H1 (cell line): ENCODE measurements around the gene TMC6. TPM values are rescaled to one million over a fixed set of nuclear protein-coding genes. Genes with fewer than 3 reads are reported as not detected.

ENCODE experiments used
- CTCF ChIA-PET: fragments of 300-600 bp; sonication (Branson Sonifier 250); formaldehyde crosslinking; loops from one replicate; lab custom pipeline; 2021; ENCODE audit not compliant: partially characterized antibody; lab: Charles Lee
- POLR2A ChIA-PET: fragments of 300-600 bp; sonication (Branson Sonifier 250); formaldehyde crosslinking; loops from one replicate; lab custom pipeline; 2021; ENCODE audit warnings: inconsistent platforms; ENCODE audit not compliant: partially characterized antibody; lab: Charles Lee
- DNase-seq, 2 experiments: peaks; one replicate each; pipeline versions ENCODE4 v3.0.0 to v3.0.0-alpha.2; 2010 to 2022; ENCODE audit warnings: low spot score in 2 of 2, low read depth in 1 of 2, mixed read lengths in 1 of 2
- FAIRE-seq: peaks from 2 replicates; lab custom pipeline; 2011; peaks lifted over from hg19 to GRCh38; lab: Jason Lieb, UNC
- H2AFZ ChIP-seq: 2 replicates; pipeline ENCODE4 v1.8.1; 2012; ENCODE audit warnings: low read length, inconsistent platforms
- H2AK5ac ChIP-seq: 2 replicates; pipeline ENCODE4 v1.6.1; 2013; ENCODE audit warnings: low read depth, low read length
- H2BK120ac ChIP-seq: replicated peaks from 2 replicates; pipeline ENCODE3; 2013; ENCODE audit warnings: low read depth, low read length, inconsistent platforms
- H2BK12ac ChIP-seq: 2 replicates; pipeline ENCODE4 v1.6.1; 2013; ENCODE audit warnings: low read depth, low read length
- H2BK15ac ChIP-seq: 2 replicates; pipeline ENCODE4 v1.6.1; 2013; ENCODE audit warnings: low read length
- H2BK20ac ChIP-seq: 2 replicates; pipeline ENCODE4 v1.6.1; 2013; ENCODE audit warnings: low read length
- H2BK5ac ChIP-seq: 2 replicates; pipeline ENCODE4 v1.6.1; 2013; ENCODE audit warnings: low read depth, low read length
- H3K14ac ChIP-seq: 2 replicates; pipeline ENCODE4 v1.6.1; 2013; ENCODE audit warnings: inconsistent platforms; ENCODE audit not compliant: insufficient read length
- H3K18ac ChIP-seq: 2 replicates; pipeline ENCODE4 v1.6.1; 2013; ENCODE audit warnings: low read length; ENCODE audit errors: extremely low read depth
- H3K23ac ChIP-seq: 2 replicates; pipeline ENCODE4 v1.6.1; 2013; ENCODE audit warnings: inconsistent platforms; ENCODE audit not compliant: insufficient read length
- H3K23me2 ChIP-seq: 2 replicates; pipeline ENCODE4 v1.6.1; 2013; ENCODE audit warnings: low read depth, low read length
- H3K27ac ChIP-seq: 2 replicates; pipeline ENCODE4 v1.6.1; 2011; ENCODE audit warnings: low read depth, low read length, inconsistent platforms
- H3K27me3 ChIP-seq, 4 experiments: replicated peaks in 1 of 4; 1 replicate in 1 of 4; 2 replicates in 3 of 4; pipeline versions ENCODE4 v1.6.1 to v1.8.1; 2011 to 2013; ENCODE audit warnings: low read length in 3 of 4, mild to moderate bottlenecking in 3 of 4, inconsistent platforms in 2 of 4, mixed read lengths in 2 of 4, moderate library complexity in 1 of 4; ENCODE audit not compliant: control insufficient read depth in 3 of 4, insufficient read depth in 3 of 4; ENCODE audit errors: extremely low read depth in 1 of 4
- H3K36me3 ChIP-seq, 4 experiments: 2 replicates each; pipeline versions ENCODE4 v1.6.1 to v1.8.1; 2011 to 2013; ENCODE audit warnings: mild to moderate bottlenecking in 4 of 4, low read length in 3 of 4, moderate library complexity in 2 of 4, control low read depth in 1 of 4, inconsistent platforms in 1 of 4; ENCODE audit not compliant: insufficient read depth in 4 of 4, control insufficient read depth in 2 of 4
- H3K4ac ChIP-seq: replicated peaks from 2 replicates; pipeline ENCODE3; 2013; ENCODE audit warnings: low read length, low read depth, mixed read lengths, inconsistent platforms; ENCODE audit not compliant: insufficient read length
- H3K4me1 ChIP-seq, 4 experiments: replicated peaks in 1 of 4; 1 replicate in 1 of 4; 2 replicates in 3 of 4; pipeline versions ENCODE4 v1.6.1 to v1.8.1; 2011 to 2013; ENCODE audit warnings: low read length in 3 of 4, inconsistent platforms in 2 of 4, mixed read lengths in 1 of 4; ENCODE audit not compliant: insufficient read depth in 4 of 4, control insufficient read depth in 3 of 4
- H3K4me2 ChIP-seq, 2 experiments: 2 replicates each; pipeline versions ENCODE4 v1.6.1 to v1.8.1; 2011 to 2013; ENCODE audit warnings: low read depth in 2 of 2, low read length in 2 of 2, control low read depth in 1 of 2, inconsistent platforms in 1 of 2, mild to moderate bottlenecking in 1 of 2; ENCODE audit not compliant: insufficient read depth in 1 of 2
- H3K4me3 ChIP-seq, 4 experiments: fragments of 200-600, 300-600 bp in 1 of 4; sonication (generic), shearing (Covaris generic), sonication (Bioruptor Twin) in 1 of 4; 2 replicates each; pipeline versions ENCODE4 v1.5.1 to v1.8.1; 2011 to 2016; ENCODE audit warnings: low read length in 4 of 4, low read depth in 3 of 4, control low read depth in 2 of 4, inconsistent platforms in 2 of 4, mild to moderate bottlenecking in 2 of 4, mixed read lengths in 1 of 4, moderate library complexity in 1 of 4; ENCODE audit not compliant: insufficient read depth in 2 of 4; ENCODE audit errors: extremely low read depth in 1 of 4
- H3K56ac ChIP-seq: replicated peaks from 2 replicates; pipeline ENCODE3; 2013; ENCODE audit warnings: low read depth, mild to moderate bottlenecking, mixed read lengths, low read length, inconsistent platforms; ENCODE audit not compliant: insufficient read length
- H3K79me1 ChIP-seq: 2 replicates; pipeline ENCODE4 v1.6.1; 2013; ENCODE audit warnings: low read depth, low read length, control low read depth
- H3K79me2 ChIP-seq, 2 experiments: 2 replicates each; pipeline versions ENCODE4 v1.6.1 to v1.8.1; 2012 to 2013; ENCODE audit warnings: low read length in 2 of 2, mild to moderate bottlenecking in 2 of 2, inconsistent platforms in 1 of 2; ENCODE audit not compliant: insufficient read depth in 2 of 2, control insufficient read depth in 1 of 2
- H3K9ac ChIP-seq, 4 experiments: replicated peaks in 1 of 4; 1 replicate in 1 of 4; 2 replicates in 3 of 4; pipeline versions ENCODE4 v1.6.1 to v1.8.1; 2011 to 2013; ENCODE audit warnings: low read depth in 3 of 4, low read length in 3 of 4, control low read depth in 2 of 4, mild to moderate bottlenecking in 2 of 4, moderate library complexity in 2 of 4, inconsistent platforms in 1 of 4; ENCODE audit errors: extremely low read depth in 1 of 4
- H3K9me3 ChIP-seq, 2 experiments: 2 replicates each; pipeline versions ENCODE4 v1.6.1 to v1.8.1; 2012 to 2013; ENCODE audit warnings: mild to moderate bottlenecking in 2 of 2, moderate library complexity in 2 of 2, control low read depth in 1 of 2, inconsistent platforms in 1 of 2, low read depth in 1 of 2, low read length in 1 of 2, mixed read lengths in 1 of 2; ENCODE audit not compliant: insufficient read depth in 2 of 2
- H4K20me1 ChIP-seq, 2 experiments: replicated peaks in 1 of 2; 2 replicates each; pipeline versions ENCODE3 to v1.8.1; 2011 to 2013; ENCODE audit warnings: inconsistent platforms in 2 of 2, low read length in 2 of 2, mild to moderate bottlenecking in 1 of 2; ENCODE audit not compliant: insufficient read depth in 2 of 2, control insufficient read depth in 1 of 2
- H4K5ac ChIP-seq: 2 replicates; pipeline ENCODE4 v1.6.1; 2013; ENCODE audit warnings: low read length, low read depth, mixed read lengths, inconsistent platforms; ENCODE audit not compliant: insufficient read length
- H4K8ac ChIP-seq: 2 replicates; pipeline ENCODE4 v1.8.0; 2013; ENCODE audit warnings: mild to moderate bottlenecking, moderate library complexity, low read length, inconsistent platforms; ENCODE audit not compliant: insufficient read depth; ENCODE audit errors: extremely low read depth
- H4K91ac ChIP-seq: replicated peaks from 2 replicates; pipeline ENCODE3; 2013; ENCODE audit warnings: low read length, mixed read lengths, inconsistent platforms; ENCODE audit not compliant: insufficient read length
- CBX8 ChIP-seq: fragments of 300-800, 300-1000 bp; sonication (generic); IDR thresholded peaks from 2 replicates; pipeline ENCODE4 v1.7.1; 2016; ENCODE audit warnings: low read depth, low read length, borderline replicate concordance
- CEBPB ChIP-seq: IDR thresholded peaks from 2 replicates; pipeline ENCODE4 v1.6.1; 2012; ENCODE audit warnings: low read depth, low read length
- EP300 ChIP-seq, 2 experiments: IDR thresholded peaks; 1 replicate in 1 of 2; 2 replicates in 1 of 2; pipeline ENCODE4 v1.6.1; 2011 to 2012; ENCODE audit warnings: low read depth in 2 of 2, low read length in 2 of 2, mild to moderate bottlenecking in 2 of 2, borderline replicate concordance in 1 of 2, inconsistent platforms in 1 of 2, moderate library complexity in 1 of 2
- GTF2F1 ChIP-seq: IDR thresholded peaks from 2 replicates; pipeline ENCODE4 v1.6.1; 2012; ENCODE audit warnings: low read depth, low read length, improper control_type of control experiment, borderline replicate concordance
- HDAC2 ChIP-seq, 2 experiments: fragments of 300-600 bp in 1 of 2; sonication (generic) in 1 of 2; IDR thresholded peaks; 2 replicates each; pipeline ENCODE4 v1.6.1; 2011 to 2012; ENCODE audit warnings: low read depth in 2 of 2, low read length in 2 of 2, mild to moderate bottlenecking in 2 of 2, moderate library complexity in 2 of 2, borderline replicate concordance in 1 of 2, inconsistent platforms in 1 of 2
- JUND ChIP-seq: IDR thresholded peaks from 2 replicates; pipeline ENCODE4 v1.6.1; 2011; ENCODE audit warnings: mild to moderate bottlenecking, improper control_type of control experiment, low read length
- NRF1 ChIP-seq: IDR thresholded peaks from 2 replicates; pipeline ENCODE4 v1.6.1; 2011; ENCODE audit warnings: mild to moderate bottlenecking, low read depth, low read length, improper control_type of control experiment
- POLR2AphosphoS5 ChIP-seq: IDR thresholded peaks from 2 replicates; pipeline ENCODE4 v1.6.1; 2011; ENCODE audit warnings: low read depth, low read length
- POU5F1 ChIP-seq: IDR thresholded peaks from 2 replicates; pipeline ENCODE4 v1.6.1; 2011; ENCODE audit warnings: low read depth, mild to moderate bottlenecking, low read length, moderate library complexity
- RNF2 ChIP-seq: fragments of 200-900, 300-1000 bp; sonication (generic); IDR thresholded peaks from 2 replicates; pipeline ENCODE4 v1.7.1; 2016; ENCODE audit warnings: borderline replicate concordance, low read depth, mild to moderate bottlenecking, antibody characterized with exemption, low read length; ENCODE audit not compliant: poor library complexity, severe bottlenecking; ENCODE audit errors: missing control alignments
- SP2 ChIP-seq: IDR thresholded peaks from 2 replicates; pipeline ENCODE4 v1.6.1; 2012; ENCODE audit warnings: mild to moderate bottlenecking, low read length, inconsistent platforms
- SP4 ChIP-seq: IDR thresholded peaks from 2 replicates; pipeline ENCODE4 v1.6.1; 2012; ENCODE audit warnings: low read length, inconsistent platforms
- TAF1 ChIP-seq: IDR thresholded peaks from 2 replicates; pipeline ENCODE4 v1.6.1; 2011; ENCODE audit warnings: mild to moderate bottlenecking, low read depth, low read length
- TAF7 ChIP-seq: optimal IDR thresholded peaks from 2 replicates; pipeline ENCODE3; 2011; ENCODE audit warnings: low read depth, mild to moderate bottlenecking, inconsistent platforms, low read length, moderate library complexity, borderline replicate concordance
- TCF12 ChIP-seq: IDR thresholded peaks from 2 replicates; pipeline ENCODE4 v1.6.1; 2011; ENCODE audit warnings: low read depth, mild to moderate bottlenecking, low read length
- WGBS, 2 experiments: shearing (Covaris generic) in 1 of 2; methylation state at CpG; one replicate each; pipeline versions ENCODE4 v1.1.6 to v1.1.7; 2013 to 2015; ENCODE audit warnings: low lambda C conversion rate in 2 of 2, mixed read lengths in 2 of 2, inconsistent platforms in 1 of 2, low coverage in 1 of 2, missing lambda C conversion rate in 1 of 2; ENCODE audit not compliant: insufficient replicate concordance in 2 of 2, insufficient coverage in 1 of 2, insufficient read length in 1 of 2; ENCODE audit errors: extremely low coverage in 1 of 2, missing lambda C conversion rate in 1 of 2; 5-methylcytosine and 5-hydroxymethylcytosine counted together
- polyA plus RNA-seq, 7 experiments: library from polyadenylated mRNA; depleted of rRNA in 3 of 7; stranded (reverse) in 5 of 7; unstranded in 2 of 7; fragments of >200 nt in 5 of 7; fragments of 200-250 nt in 2 of 7; gene quantifications; 1 replicate in 5 of 7; 2 replicates in 1 of 7; 4 replicates in 1 of 7; pipeline versions ENCODE4 v1.2.1 to v1.2.3, GENCODE V29; 2011 to 2013; ENCODE audit warnings: missing spikeins in 2 of 7, mixed read lengths in 2 of 7
- total RNA-seq: library from RNA; stranded (reverse); fragmentation: NEBNext Ultra II Directional; extraction: Animal tissue kit (Norgen Biotek cat#: 25700); gene quantifications from 2 replicates; pipeline ENCODE4 v1.2.1, GENCODE V29; 2021

The TMC6 gene
- total and polyA plus RNA-seq, 2 of the 8 experiments (the other 6 are each of a cell fraction or from before 2014, with no cell fraction given): 39.4 to 77.6 TPM

- Histone ChIP-seq H3K9ac (no peak overlapping the region), H4K91ac (no peak overlapping the region), H2BK120ac (no peak overlapping the region), H3K4me3 (no peak overlapping the region), H3K4ac (no peak overlapping the region), H3K9me3 (no peaks in the 10 kb centered on the region), H3K4me2 (no peak overlapping the region), H4K5ac (no peak overlapping the region), H3K79me2 (no peaks in the 10 kb centered on the region), H3K23me2 (no peaks in the 10 kb centered on the region), H2AFZ (no peak overlapping the region), H2BK20ac (no peak overlapping the region), H2BK12ac (no peak overlapping the region), H4K20me1 (peaks cover 0 to 4% of the 10 kb centered on the region in 2 experiments), H3K27me3 (no peaks in the 10 kb centered on the region), H3K4me1 (no peaks in the 10 kb centered on the region), H2BK15ac (no peak overlapping the region), H3K79me1 (no peaks in the 10 kb centered on the region), H3K14ac (no peak overlapping the region), H2BK5ac (no peak overlapping the region), H2AK5ac (no peak overlapping the region), H3K36me3 (peaks cover 19 to 56% (median 45%) of the 10 kb centered on the region in 4 experiments), H3K27ac (no peak overlapping the region), H3K56ac (no peak overlapping the region), H3K23ac (no peak overlapping the region), H4K8ac (no peak overlapping the region), H3K18ac (no peak overlapping the region)
- POLR2A ChIA-PET: no interaction called here
- CTCF ChIA-PET: interaction anchor here (0.7 to 1.1 kb wide), 4 partner anchors 18 to 399 kb away, joined by 3 to 4 read pairs (median 4); no protein-coding TSS in a partner anchor
- no CpG with 5 or more reads among the region's 1 CpG for WGBS, 2 experiments
- TF ChIP-seq GTF2F1 (no peak), SP4 (no peak), CBX8 (no peak), EP300 (IDR thresholded peaks at IDR 0.05; ENCODE audit: borderline replicate concordance in 1 of 2, low read depth in 2 of 2, low read length in 2 of 2) (no peak), TCF12 (no peak), HDAC2 (IDR thresholded peaks at IDR 0.05; ENCODE audit: borderline replicate concordance in 1 of 2, low read depth in 2 of 2, low read length in 2 of 2) (no peak), POLR2AphosphoS5 (no peak), TAF1 (no peak), SP2 (no peak), TAF7 (no peak), RNF2 (no peak), POU5F1 (no peak), NRF1 (no peak), CEBPB (no peak), JUND (no peak)
- DNase-seq (no peak), FAIRE-seq (no peak)
These were observed 40.0 kb downstream of the TMC6 start for GRCh38 chr17:78088529-78088928.
